ENCODE measurements around the gene CX3CL1. TPM values are rescaled to one million over a fixed set of nuclear protein-coding genes. Genes with fewer than 3 reads are reported as not detected.
"Not testable (repeated sequence)": the region's sequence is repeated elsewhere in the genome, so short reads cannot be mapped to it uniquely, and the experiment has no call there.

CX3CL1 gene
- total RNA-seq, 4 donors from 2014 or later = 12.8 to 25.1 (median 13.6) TPM

DNA sequence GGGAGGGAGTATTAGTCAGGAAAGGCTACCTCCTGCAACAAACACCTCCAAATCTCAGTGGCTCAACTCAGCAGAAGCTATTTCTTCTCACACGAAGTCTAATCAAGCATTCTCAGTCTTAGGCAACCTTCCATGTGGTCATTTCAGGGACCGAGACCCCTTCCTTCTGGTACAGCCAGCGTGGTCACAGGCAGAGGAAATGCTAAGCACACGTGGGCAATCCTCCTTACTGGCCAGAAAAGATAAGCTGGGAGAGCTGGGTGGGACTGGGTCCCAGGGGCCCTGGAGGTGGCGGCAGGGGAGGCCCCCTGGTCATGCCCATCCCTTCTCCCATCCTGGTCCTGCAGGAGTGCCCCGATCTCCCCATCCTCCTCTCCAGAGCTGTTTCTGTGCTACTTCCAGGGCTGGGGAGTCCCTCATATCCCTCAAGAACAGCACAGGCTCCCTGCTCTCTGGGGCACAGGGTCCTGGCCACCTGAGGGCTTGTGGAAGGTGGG lies 5.7 kb upstream of the CX3CL1 start:
- Histone ChIP-seq H3K27me3 (no peaks in the 10 kb centered on the region), H3K4me3 (no peak overlapping the region), H3K9me3 (no peaks in the 10 kb centered on the region), H3K27ac (no peak overlapping the region), H3K4me1 (peaks cover 9% of the 10 kb centered on the region), H3K36me3 (no peaks in the 10 kb centered on the region)
- WGBS = 77% methylated on average over 5 of the region's 6 CpGs
- DNase-seq (ENCODE audit: low spot score in 2 of 2) = no peak
- TF ChIP-seq CTCF (IDR thresholded peaks at IDR 0.05) = no peak
- TF ChIP-seq EP300 (IDR thresholded peaks at IDR 0.05) = no peak
- TF ChIP-seq POLR2A (IDR thresholded peaks at IDR 0.05) = no peak
- no peak for TF ChIP-seq POLR2AphosphoS5 (IDR thresholded peaks at IDR 0.05)

- TF ChIP-seq POLR2AphosphoS5 (IDR thresholded peaks at IDR 0.05) (no peak), CTCF (IDR thresholded peaks at IDR 0.05) (no peak), POLR2A (IDR thresholded peaks at IDR 0.05) (no peak), EP300 (IDR thresholded peaks at IDR 0.05) (no peak)
- no peaks in the 10 kb centered on the region for H3K27me3 ChIP-seq
- 38% methylated on average over 7 of the region's 7 CpGs for WGBS
- no peaks in the 10 kb centered on the region for H3K36me3 ChIP-seq
- no peak overlapping the region for H3K4me3 ChIP-seq
- H3K27ac ChIP-seq = no peak overlapping the region
- no peak for DNase-seq (ENCODE audit: low spot score in 2 of 2)
- H3K4me1 ChIP-seq = peaks cover 16% of the 10 kb centered on the region
- H3K9me3 ChIP-seq = no peaks in the 10 kb centered on the region
Measured at GRCh38 chr16:57367116-57367752, 5.1 kb upstream of the CX3CL1 start.

- H3K4me1 ChIP-seq = peaks cover 42% of the 10 kb centered on the region
- no peaks in the 10 kb centered on the region for H3K9me3 ChIP-seq
- no peak for DNase-seq (ENCODE audit: low spot score in 2 of 2)
- no peaks in the 10 kb centered on the region for H3K27me3 ChIP-seq
- H3K4me3 ChIP-seq = peak overlapping the region; percentile 57
- no peak for TF ChIP-seq POLR2A (IDR thresholded peaks at IDR 0.05)
- 81% methylated on average over 4 of the region's 15 CpGs for WGBS
- no peaks in the 10 kb centered on the region for H3K36me3 ChIP-seq
- H3K27ac ChIP-seq = peak overlapping the region; percentile 81
Measured at GRCh38 chr16:57371494-57372371, 557 bp upstream of the CX3CL1 start.

DNA sequence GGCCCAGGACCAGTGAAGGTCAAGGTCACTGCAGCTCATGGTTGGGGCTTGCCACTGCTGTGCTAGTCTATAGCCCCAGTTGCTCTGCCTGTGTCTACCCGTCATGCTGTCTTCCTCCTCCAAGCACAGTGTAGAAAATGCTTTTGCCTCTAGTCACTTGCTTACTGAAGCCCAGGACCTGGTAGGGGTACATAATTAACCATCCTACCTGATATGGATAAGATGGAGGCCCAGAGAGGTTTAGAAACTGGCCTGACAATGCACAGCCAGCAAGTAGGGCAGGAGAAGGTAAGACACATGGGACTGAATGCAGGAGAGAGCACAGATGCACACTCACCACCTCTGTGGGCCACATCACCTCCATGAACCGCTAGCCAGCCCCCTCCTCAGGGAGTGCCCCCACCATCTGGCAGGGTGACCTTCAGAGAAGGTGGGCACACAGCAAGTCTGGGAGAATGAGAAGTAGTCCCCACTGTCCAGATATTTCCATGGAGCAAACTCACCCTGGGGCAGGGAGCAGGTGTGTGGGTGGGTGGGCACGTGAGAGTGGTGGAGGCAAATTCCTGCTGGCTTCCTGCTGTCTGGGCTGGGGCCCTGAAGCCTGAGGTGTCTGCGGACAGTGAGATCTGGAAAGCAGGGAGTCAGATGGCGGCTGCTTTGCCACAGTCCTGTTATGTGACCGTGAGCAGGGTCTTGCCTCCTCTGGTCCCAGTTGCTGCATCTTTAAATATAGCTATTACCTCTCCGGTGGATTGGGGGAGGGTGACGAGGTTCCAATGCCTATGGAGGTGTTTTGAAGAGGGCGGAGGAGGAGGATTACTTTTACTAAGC lies 1.0 kb downstream of the CX3CL1 start:
- 45% methylated on average over 8 of the region's 9 CpGs for WGBS
- peaks cover 52% of the 10 kb centered on the region for H3K4me1 ChIP-seq
- DNase-seq (ENCODE audit: low spot score in 2 of 2) = no peak
- no peaks in the 10 kb centered on the region for H3K9me3 ChIP-seq
- peak overlapping the region; percentile 57 for H3K4me3 ChIP-seq
- no peak for TF ChIP-seq EP300 (IDR thresholded peaks at IDR 0.05)
- no peak for TF ChIP-seq CTCF (IDR thresholded peaks at IDR 0.05)
- no peak for TF ChIP-seq POLR2A (IDR thresholded peaks at IDR 0.05)
- TF ChIP-seq POLR2AphosphoS5 (IDR thresholded peaks at IDR 0.05) = no peak
- H3K36me3 ChIP-seq = no peaks in the 10 kb centered on the region
- no peaks in the 10 kb centered on the region for H3K27me3 ChIP-seq
- H3K27ac ChIP-seq = peak overlapping the region; percentile 81

DNA sequence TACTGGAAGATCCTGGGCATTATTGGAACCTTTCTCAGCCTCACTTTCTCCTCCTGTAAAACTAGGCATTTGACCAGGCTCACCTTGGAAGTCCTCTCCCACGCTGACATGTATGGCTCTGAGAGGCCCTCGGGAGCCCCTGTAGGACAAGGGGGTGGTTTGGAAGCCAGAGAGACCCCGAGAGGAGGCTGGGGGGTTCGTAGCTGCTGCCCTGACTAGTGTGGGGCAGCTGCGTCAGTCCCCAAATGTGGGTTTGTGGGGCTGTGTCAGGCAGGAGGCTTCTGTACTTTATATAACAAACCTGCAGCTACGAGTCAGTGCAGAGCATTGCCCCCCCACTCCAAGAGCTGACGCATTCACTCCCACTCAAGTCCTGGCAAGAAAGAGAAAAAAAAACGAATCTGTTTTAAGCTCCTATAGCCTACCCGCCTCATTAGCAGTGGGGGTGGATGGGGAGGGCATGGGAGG lies 1.8 kb downstream of the CX3CL1 start:
- WGBS = 27% methylated on average over 6 of the region's 9 CpGs
- Histone ChIP-seq H3K9me3 (no peaks in the 10 kb centered on the region), H3K4me3 (peak overlapping the region; percentile 57), H3K4me1 (peaks cover 52% of the 10 kb centered on the region), H3K27ac (peak overlapping the region; percentile 81), H3K27me3 (no peaks in the 10 kb centered on the region), H3K36me3 (no peaks in the 10 kb centered on the region)
- DNase-seq (ENCODE audit: low spot score in 2 of 2) = no peak
- no peak for TF ChIP-seq CTCF (IDR thresholded peaks at IDR 0.05)
- no peak for TF ChIP-seq POLR2AphosphoS5 (IDR thresholded peaks at IDR 0.05)
- TF ChIP-seq POLR2A (IDR thresholded peaks at IDR 0.05) = no peak
- no peak for TF ChIP-seq EP300 (IDR thresholded peaks at IDR 0.05)

DNA sequence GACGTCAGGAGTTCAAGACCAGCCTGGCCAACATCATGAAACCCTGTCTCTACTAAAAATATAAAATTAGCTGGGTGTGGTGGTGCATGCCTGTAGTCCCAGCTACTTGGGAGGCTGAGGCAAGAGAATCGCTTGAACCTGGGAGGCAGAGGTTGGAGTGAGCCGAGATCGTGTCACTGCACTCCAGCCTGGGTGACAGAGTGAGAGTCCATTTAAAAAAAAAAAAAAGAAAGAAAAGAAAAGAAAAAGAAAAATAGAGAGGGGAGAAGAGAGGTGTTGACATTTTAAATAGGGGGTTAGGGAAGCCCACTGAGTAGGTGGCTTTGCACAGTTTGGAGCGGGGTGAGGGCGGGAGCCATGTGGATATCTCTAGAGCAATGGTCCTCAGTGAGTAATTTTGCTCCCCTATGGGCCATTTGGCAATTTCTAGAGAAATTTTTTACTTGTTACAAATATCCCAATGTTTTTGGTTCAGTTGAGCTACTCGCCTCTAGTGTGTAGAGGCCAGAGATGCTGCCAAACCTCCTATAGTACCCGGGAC lies 2.7 kb downstream of the CX3CL1 start:
- not testable (repeated sequence) for H3K9me3 ChIP-seq; H3K27me3 ChIP-seq; H3K27ac ChIP-seq; H3K4me3 ChIP-seq; DNase-seq (ENCODE audit: low spot score in 2 of 2); H3K36me3 ChIP-seq
- peaks cover 52% of the 10 kb centered on the region for H3K4me1 ChIP-seq
- WGBS = 73% methylated on average over 8 of the region's 8 CpGs

All from suprapubic skin (tissue), 4 donors.